Stimulated activated CD8-positive, alpha-beta memory T cell treated with anti-CD3 and anti-CD28 coated beads, Interleukin-2, amount 100 ng/mL, for 48 hours (primary cell): Measurements from ENCODE around the gene ORC1.
"Not testable (repeated sequence)": the region's sequence is repeated elsewhere in the genome, so short reads cannot be mapped to it uniquely, and the experiment has no call there.

ENCODE experiments used
- DNase-seq, 2 donors: peaks; one replicate each; pipeline ENCODE4 v3.0.0-alpha.2; 2020; ENCODE audit warnings: low read depth in 2 of 2

Gene ORC1

DNA sequence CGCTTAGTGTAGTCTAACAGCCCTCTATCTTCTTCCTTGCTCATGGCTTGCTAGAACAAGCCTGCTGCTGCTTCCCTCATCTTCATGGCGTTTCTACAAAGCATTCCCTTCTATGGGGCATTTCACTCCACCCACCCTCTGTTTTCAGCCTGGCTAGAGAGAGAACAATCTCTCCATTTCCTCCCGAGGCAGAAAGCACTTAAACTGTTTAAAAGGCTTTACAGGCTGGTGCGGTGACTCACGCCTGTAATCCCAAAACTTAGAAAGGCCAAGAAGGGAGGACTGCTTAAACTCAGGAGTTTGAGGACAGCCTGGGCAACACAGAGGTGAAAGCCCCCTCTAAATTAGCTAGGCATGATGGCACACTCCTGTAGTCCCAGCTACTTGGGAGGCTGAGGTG, 17.8 kb downstream of the ORC1 start:
- DNase-seq = no peak

DNA sequence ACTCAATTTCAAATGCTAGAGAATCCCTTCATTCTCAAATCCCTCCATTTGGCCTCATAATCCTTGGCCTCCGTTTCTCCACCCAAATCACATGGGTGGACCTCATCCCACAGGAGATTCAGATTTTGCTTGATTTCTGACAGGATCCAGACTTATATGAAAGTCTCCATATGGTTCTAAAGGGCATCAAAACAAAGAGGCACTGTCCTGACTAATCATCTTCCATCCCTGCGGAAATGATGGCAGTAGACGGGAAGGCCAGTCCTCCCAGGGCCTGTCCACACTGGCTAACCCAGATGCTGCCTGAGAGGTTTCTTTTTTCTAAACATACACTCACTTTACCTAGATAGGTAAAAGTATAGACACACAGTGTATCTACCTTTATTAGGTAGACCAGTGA, 18.8 kb downstream of the ORC1 start:
- no peak for DNase-seq

DNA sequence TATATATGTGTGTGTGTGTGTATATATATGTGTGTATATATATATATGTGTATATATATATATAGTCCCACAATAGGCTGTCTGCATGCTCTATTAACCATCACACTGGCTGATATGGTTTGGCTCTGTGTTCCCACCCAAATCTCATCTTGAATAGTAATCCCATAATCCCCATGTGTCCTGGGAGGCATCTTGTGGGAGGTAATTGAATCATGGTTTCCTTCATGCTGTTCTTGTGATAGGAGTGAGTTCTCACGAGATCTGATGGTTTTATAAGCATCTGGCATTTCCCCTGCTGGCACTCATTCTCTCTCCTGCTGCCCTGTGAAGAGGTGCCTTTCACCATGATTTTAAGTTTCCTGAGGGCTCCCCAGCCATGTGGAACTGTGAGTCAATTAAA, 34.4 kb downstream of the ORC1 start:
- not testable (repeated sequence) for DNase-seq

DNA sequence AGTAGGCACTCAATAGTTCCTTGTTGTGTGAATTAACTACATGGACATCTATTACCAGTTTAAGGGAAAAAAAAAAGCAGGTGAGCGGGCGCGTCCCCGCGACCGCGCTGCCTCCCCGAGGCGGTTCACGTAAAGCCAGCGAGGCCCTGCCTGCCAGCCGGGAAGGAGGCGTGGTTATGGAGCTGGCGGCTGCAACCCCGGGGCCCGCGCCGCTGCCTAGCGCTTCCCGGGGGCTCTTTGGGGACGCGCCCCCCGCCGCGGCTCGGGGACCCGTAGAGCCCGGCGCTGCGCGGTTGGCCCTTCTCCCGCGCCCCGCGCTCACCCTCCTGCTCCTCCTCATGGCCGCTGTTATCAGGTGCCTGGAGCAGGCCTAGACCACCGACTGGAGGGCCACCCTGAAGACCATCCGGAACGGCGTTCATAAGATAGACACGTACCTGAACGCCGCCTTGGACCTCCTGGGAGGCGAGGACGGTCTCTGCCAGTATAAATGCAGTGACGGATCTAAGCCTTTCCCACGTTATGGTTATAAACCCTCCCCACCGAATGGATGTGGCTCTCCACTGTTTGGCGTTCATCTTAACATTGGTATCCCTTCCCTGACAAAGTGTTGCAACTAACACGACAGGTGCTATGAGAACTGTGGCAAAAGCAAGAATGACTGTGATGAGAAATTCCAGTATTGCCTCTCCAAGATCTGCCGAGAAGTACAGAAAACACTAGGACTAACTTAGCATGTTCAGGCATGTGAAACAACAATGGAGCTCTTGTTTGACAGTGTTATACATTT, 35.6 kb downstream of the ORC1 start:
- DNase-seq = peak; percentile 35 to 40

DNA sequence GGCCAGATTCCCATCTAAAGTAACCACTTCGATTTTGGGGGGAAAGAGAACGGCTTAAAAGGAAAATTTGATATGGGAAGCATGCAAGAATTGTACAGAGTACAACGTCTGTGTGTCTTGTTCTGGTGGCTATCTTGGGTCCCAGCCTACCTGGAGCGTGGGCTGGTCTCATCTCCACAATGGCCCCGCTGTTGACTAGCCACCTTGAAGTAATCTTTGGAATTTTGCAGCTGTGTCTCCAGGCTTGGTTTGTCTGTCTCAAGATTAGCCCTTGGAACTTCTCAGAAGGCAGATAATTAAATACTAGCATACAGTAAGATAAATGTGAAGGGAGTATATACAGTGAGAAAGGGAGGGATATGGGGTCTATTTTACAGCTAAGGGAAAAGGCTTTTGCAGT, 37.0 kb downstream of the ORC1 start:
- DNase-seq = no peak

DNA sequence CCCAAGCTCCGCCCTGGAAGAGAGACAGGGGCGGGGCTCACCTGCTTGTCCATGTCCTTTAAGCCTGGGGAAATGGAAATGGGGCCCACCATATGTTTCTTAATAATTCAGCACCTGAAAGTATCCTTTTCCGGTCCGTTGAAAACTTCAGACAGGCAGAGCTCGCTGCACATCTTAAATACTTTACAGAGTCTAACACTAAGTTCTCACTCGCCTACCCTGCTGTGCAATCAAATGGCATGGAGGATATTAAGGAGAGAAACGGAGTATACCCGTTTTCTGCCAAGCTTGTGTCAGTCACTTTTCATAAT, 37.8 kb downstream of the ORC1 start:
- DNase-seq = no peak

DNA sequence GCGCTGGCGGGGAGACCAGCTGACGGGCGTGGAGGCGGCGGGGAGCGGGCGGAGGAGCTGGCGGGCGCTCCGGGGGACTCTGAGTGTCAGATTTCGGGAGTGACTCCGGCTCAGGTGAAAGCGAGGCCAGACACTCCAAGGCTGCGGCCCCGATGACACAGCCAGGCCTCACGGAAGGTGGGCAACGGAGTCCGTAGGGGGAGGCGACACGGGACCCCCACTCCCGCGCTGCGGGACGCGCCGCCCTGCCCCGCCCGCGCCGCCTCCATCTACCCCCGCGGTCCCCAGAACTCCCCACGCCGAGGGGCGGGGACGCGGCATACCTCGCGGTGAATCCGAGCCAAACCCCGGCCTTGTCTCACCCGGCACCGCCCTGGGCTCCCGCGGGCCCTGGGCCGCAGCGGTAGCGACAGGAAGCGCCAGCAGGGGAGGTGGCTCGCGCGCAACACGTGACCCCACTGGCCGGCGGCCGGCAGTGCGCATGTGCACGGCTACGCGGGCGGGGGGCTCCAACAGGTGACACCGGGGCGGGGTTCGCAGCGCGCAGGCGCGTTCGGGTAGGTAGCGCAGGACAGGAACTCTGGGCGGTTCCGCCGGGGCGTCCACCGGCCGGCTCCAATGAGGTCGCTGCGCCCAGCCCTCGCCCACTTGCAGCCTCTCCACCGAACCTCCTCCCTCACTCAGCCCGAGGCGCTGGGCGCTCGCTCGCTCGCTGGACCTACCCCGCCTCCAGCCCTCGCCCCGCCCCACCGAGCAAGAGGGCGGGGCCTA, 38.3 kb downstream of the ORC1 start, which contains the start of gene CC2D1B:
Gene CC2D1B (minus strand): TSS at position 460 of the 771 bp plus-strand sequence. CDS start 1,585 bp downstream, outside the sequence.
- peak; percentile 98 to 99 for DNase-seq

DNA sequence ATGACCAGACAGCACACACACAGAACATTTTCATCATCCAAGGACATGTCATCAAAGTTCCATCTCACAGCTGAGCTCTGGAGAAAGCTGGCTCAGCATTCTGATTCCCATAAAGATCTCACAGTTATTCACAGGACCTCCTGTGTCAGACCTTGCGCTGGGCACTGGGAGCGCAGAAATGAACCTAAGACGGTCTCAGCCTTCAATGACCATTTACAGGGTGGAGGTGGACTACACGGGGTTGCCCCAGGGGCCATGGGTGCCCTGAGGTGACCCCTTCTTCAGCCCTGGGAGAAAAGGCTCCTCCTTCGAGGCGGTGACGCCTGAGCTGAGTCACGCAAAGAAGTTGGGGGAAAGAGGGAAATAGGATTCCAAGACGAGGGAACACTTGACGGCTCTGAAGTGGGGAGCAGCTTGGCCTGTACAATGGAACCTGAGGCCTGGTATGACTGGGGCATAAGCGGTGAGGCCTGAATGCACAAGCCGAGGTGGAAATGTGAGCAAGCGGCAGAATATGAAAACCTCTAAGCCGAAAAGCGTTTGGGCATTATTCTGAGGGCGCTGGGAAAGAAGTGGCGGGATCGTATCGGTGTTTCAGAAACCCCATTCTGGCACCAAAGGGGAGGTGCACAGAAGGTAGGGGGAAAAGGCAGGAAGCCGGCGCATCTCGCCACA, 39.0 kb downstream of the ORC1 start:
- no peak for DNase-seq

DNA sequence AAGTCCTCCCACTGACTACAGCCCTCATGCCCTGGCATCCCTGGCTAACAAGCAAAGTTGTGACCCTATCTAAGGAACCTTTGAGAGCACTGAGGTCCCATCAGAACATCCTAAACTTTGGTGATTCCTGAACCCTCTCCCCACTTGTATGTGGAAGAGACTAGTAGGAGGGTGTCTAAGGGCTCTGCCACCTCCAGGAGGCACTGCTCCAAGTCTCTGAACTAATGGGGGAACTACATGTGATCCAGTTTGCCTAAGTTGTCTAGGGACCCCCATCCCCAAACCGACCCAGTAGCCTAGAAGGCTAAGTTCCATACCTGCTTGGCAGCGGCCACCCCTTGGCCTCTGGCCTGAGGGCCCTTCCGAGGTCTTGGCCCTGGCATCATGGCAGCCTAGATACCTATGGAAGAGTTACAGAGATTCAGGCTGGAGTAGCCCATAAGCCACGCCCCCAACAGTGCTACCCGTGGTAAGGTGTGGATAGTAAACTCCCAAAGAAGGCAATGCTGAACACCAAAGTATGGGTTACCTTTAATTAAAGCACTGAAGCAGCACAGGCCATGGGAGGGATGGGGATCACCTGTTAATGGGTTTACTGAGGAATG, 39.9 kb downstream of the ORC1 start:
- DNase-seq = no peak

DNA sequence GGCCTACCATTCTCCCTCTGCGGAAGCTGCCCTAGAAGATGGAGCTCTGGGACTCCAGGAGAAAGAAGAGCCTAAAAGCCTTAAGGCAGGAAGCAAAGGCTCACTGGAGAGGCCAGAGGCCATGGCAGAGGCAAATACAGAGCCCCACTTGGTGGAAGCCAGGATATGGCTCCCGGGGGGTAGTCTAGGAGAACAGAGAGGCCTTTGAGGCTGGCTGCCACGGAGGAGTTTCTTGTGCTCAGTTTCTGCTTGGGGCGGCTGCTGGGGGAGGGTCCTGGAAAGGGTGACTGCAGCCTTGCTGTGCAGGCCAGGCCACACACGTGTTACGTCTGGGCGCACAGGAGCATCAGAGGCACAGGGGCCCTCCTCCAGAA, 43.6 kb downstream of the ORC1 start:
- no peak for DNase-seq

DNA sequence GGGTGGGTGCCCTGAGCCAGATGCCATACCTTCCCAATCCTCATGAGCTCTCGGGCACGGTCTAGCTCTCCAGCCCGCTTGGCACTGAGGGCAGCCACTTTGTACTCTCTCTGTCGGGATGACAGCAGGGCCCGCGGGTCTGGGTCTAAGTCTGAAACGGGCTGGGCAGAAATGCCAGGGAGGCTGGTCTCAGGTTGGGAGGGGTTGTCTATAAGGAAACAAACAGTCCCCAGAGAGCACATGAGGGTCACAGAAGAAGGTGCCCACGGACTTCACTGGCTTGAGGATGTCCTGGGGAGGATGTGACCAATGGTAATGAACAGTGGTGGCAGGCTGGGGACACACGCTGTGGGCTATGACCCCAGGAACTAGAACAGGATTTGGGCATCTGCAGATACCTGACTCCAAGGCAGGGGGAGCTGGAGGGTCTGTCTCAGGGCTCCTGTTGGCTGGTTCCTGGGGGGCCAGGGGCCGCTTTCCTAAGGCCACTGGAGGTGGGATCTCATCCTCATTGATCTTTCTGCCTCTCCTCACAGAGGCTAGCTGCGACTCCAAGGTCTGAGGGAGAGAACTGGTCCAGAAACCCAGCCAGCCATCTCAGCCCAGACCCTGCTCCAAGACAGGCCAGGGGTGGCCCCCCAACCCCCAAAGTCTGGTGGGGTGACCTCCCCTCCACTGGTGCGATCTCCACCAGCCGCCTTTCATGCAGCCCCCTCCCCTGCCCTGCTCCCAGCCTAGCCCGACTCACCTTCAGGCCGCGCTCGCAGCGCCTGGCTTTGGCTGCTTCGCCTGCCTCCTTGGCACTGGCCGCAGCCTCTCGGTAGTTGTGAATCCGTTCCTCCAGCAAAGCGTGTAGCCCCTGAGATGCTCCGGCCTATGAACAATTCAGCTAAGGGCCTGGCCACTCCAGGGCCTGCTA, 44.3 kb downstream of the ORC1 start:
- no peak for DNase-seq

DNA sequence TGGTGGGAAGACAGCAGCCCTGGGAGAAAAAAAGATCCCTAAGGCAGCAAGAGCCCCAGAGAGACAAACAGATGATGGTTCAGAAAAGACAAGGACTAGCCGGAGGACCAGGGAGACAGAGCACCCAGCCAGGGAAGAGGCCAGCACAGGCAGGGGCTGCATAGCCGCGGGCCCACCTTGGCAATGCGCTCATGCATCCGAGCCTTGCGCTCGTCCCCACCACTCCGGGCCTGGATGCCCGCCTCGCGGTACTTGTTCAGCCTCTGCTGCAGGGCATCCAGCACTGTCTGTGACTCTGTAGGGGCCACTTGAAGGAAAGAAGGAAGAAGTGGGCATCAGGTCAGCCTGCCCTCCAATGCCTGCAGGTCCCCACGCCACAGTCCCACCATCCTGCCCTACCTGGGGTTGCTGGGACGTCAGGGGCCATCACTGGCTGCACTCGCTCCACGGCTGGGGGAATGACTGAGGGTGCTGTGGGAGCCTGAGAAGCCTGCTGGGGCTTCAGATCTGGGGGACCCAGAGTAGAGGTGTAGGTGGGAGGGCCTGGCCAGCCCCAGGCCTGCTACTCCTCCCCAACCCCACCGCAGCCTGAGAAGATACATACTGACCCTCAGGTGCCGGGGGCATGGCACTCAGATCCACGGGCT, 45.2 kb downstream of the ORC1 start:
- DNase-seq = no peak

DNA sequence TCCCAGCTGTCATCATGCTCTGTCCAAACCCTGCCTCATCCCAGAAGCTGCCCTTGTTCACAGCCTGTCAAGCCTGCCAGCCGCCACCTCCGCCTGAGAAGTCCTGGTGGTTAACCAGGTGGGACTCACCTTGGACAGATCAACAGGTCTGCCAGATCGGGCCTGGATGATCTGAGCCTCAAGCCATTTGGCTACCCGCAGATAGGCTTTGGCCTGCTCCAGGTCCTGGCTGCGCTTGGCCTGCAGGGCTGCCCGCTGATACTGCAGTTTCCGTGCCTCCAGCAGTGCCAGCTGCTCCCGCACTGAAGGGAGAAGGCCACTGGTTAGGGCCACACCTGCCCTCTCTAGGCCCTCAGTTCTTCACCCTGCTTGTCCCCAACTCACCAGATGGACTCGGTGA, 46.8 kb downstream of the ORC1 start:
- DNase-seq = no peak

DNA sequence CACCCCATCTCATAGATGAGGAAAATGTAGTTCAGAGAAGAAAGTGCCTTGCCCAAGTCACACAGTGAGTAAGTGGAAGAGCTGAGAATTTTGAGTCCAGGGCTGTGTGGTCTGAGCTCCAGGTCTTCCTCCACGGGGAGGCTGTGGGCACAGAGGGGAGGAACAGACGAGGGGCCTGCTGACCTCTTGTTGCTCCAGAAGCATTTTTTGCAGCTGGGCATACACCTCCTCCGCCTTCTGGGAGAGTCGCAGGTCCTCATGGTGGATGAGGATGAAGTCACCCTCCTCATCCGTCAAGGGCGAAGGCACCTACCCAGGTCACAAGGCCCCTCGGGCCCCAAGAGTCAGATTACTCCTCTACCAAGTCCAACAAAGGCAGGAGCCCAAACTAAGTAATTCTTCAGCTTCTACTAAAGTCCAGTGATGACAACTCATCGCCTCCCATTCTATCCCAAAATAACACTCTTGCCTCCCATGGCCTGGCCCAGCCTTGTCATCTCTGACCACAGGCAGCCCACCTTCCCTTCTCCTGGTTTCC, 47.3 kb downstream of the ORC1 start:
- DNase-seq = no peak

DNA sequence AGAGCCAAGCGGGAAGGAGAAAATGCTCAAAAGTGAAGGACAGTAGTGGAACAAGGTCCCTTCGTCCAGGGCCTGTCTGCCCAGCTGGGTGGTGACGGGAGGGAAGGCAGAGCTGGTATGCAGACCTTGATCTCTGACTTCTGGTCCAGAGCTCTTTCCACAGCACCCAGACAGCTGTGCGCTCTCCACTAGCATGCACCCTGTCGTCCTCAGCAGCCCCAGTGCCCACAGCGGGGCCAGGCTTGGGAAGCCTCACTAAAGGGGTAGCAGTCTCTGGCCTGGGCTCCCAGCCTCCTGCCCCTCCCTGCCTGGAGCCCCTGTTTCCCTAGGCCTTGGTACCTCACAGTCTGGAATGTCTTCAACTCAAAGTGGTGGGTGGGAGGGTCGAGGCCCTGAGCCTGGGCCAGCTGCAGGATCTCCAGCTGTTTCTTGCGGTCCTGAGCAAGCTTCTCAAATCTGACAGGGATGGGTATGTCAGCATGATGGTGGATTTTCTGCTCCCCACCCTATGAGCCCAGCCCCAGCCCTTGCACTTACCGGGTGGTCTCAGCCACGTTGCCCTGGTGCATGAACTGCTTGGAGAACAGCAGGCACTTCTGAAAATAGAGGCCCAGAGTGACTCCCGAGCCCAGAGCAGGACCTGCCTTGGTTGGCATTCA, 48.2 kb downstream of the ORC1 start:
- DNase-seq = no peak

DNA sequence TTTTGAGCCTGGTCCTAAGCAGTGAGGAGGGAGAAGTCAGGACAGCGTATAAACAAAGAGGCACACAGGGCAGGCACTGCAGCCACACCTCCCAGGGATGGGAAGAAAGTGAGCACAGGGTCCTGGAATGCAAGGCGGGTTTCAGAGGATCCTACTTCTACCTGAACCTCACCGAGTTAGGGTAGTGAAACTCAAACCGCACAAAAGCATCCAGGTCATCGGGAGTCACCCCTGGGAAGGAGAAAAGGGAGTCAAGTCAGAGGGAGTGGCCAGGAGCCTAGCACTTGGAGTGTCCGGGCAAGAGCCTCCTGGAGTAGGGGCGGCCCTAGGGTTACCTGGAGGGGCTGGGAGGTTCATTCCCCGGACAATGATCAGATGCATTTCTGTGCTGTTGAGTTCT, 48.8 kb downstream of the ORC1 start:
- DNase-seq = no peak

DNA sequence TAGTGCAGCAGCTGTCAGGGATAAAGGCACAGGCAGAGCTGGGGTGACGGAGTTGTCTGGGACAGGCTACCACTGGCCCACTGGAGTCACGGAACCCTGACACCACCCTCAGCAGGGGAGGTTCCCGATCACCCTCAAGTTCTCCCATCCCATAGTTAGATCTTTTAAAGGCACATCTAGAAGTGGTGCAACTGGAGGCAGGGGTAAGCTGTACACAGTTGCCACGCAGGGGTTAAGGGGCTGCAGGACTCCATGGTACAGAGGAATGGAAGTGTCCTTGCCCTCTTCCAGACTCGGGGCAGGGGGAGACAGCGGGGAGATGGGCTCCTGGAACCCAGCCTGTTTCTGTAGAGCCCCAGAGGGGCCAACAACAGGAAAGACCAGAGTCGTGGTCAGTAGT, 51.5 kb downstream of the ORC1 start:
- DNase-seq = no peak

DNA sequence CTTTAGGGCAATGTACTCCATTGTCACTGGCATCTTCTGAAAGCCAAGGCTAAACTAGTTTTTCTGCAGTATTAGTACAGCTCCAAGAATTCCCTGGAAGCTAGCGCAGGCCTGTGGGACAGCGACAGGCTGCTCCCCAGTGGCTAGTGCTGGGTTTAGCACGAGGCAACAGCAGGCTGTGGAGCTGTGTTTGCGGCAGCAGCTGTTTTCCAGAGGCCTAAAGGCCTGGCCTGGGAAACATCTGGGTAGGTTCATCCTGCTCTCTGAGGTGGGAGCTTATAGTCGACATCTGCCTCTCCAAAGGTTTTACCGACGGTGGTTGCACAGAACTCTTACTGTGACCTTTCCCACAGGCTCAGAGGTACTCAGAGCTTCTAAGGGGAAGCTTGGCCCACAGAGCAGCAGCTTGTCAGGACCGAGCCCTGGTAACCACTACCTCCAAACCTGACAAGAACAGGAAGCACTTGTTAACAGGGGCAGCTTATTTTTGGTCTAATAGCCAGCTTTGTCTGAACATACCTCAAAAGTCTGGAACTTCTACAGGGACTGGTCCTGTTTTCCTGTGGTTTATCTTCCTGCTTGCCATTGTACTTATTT, 55.4 kb downstream of the ORC1 start:
- DNase-seq = no peak

DNA sequence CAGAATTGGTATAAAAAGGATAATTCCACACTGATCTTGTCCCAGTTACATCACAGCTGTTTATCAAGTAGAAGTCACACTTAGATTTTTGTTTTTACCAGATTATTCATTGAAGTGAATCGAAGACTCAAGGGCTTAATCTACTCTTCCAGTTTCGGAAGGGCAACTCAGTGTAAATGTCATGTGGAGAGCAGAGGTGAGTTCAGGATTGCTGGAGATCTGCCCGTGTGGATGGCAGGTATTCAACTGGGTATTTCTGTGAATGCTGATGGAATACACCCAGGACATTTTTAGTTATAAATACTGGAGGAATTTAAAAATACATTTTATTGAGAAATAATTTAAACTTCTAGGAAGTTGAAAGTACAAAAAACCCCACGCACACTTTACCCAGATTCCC, 57.6 kb downstream of the ORC1 start:
- no peak for DNase-seq

DNA sequence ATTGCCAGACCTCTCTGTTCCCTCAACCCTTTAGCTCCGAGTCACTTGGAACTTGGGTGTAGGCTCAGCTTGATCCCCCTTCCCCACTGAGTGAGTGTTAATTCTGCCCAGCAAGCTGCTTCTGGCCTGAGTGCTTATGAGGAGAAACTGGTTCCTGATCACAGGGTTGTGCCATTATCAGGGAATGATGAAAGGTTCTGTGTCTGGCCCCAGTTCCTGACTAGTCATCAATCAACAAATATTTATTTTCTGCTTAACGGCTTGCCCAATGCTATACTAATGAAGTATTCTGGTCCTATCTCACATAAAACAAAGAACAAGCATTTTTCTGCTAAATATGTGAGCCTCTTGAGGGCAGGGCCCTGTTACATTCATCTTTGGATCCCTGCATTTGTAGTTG, 59.0 kb downstream of the ORC1 start:
- DNase-seq = no peak
